Karpas-422 (cell line): ENCODE data around the gene GNAT3. TPM values are rescaled to one million over a fixed set of nuclear protein-coding genes. Genes with fewer than 3 reads are reported as not detected.

ENCODE experiments used
- DNase-seq: peaks from one replicate; pipeline ENCODE4 v3.0.0-alpha.2; 2015
- H2AFZ ChIP-seq: fragments of 200-600 bp; sonication (generic); 2 replicates; pipeline ENCODE4 v1.6.1; 2014; ENCODE audit warnings: antibody characterized with exemption, low read length, mixed read lengths
- H3K27ac ChIP-seq: fragments of 200-600 bp; sonication (generic); 2 replicates; pipeline ENCODE4 v1.5.1; 2014; ENCODE audit warnings: mild to moderate bottlenecking, low read length, moderate library complexity
- H3K27me3 ChIP-seq: fragments of 200-600 bp; sonication (generic); 2 replicates; pipeline ENCODE4 v1.6.1; 2014; ENCODE audit warnings: low read length, mixed read lengths
- H3K36me3 ChIP-seq: fragments of 200-600 bp; sonication (generic); 2 replicates; pipeline ENCODE4 v1.6.1; 2014; ENCODE audit warnings: low read length, mixed read lengths; ENCODE audit not compliant: insufficient read depth
- H3K4me1 ChIP-seq: fragments of 200-600 bp; sonication (generic); 2 replicates; pipeline ENCODE4 v1.6.1; 2014; ENCODE audit warnings: mild to moderate bottlenecking, low read length, mixed read lengths
- H3K4me2 ChIP-seq: fragments of 200-600 bp; sonication (generic); 2 replicates; pipeline ENCODE4 v1.6.1; 2014; ENCODE audit warnings: low read length, low read depth, mild to moderate bottlenecking; ENCODE audit not compliant: poor library complexity, severe bottlenecking
- H3K4me3 ChIP-seq: fragments of 200-600 bp; sonication (generic); 2 replicates; pipeline ENCODE4 v1.5.1; 2014; ENCODE audit warnings: mild to moderate bottlenecking, antibody characterized with exemption, low read length, mixed read lengths
- H3K79me2 ChIP-seq: fragments of 200-600 bp; sonication (generic); 2 replicates; pipeline ENCODE4 v1.6.1; 2014; ENCODE audit warnings: mild to moderate bottlenecking, low read length, mixed read lengths
- H3K9ac ChIP-seq: fragments of 200-600 bp; sonication (generic); 2 replicates; pipeline ENCODE4 v1.6.0; 2014; ENCODE audit warnings: low read length
- H3K9me2 ChIP-seq: fragments of 200-600 bp; sonication (generic), shearing (Covaris generic); replicated peaks from 2 replicates; pipeline ENCODE4 v1.6.0; 2014; ENCODE audit warnings: mild to moderate bottlenecking, low read length, moderate library complexity; ENCODE audit not compliant: insufficient read depth
- H3K9me3 ChIP-seq: fragments of 300-700, 200-600 bp; sonication (generic); 2 replicates; pipeline ENCODE4 v1.6.1; 2014; ENCODE audit warnings: low read length, mixed read lengths
- H4K20me1 ChIP-seq: fragments of 200-600 bp; sonication (generic); 2 replicates; pipeline ENCODE4 v1.6.1; 2014; ENCODE audit warnings: mild to moderate bottlenecking, antibody characterized with exemption, low read length, low read depth; ENCODE audit not compliant: insufficient read depth
- total RNA-seq: library from RNA; depleted of rRNA; stranded (reverse); fragments of >200 nt; shearing (Covaris generic); gene quantifications from 2 replicates; pipeline ENCODE4 v1.2.3, GENCODE V29; 2014; ENCODE audit warnings: low replicate concordance

GNAT3 gene
- total RNA-seq, 1 experiment from 2014 or later, result 0.26 TPM

GRCh38 chr7:80536426-80536825 lies 24.6 kb upstream of the GNAT3 start:
- Histone ChIP-seq H3K9me2 (no peaks in the 10 kb centered on the region), H3K27ac (no peak overlapping the region), H3K9me3 (peaks cover 12% of the 10 kb centered on the region; the same call in 1 of the 2 replicates), H3K4me3 (no peak overlapping the region), H3K4me1 (no peaks in the 10 kb centered on the region), H2AFZ (no peak overlapping the region), H3K79me2 (no peaks in the 10 kb centered on the region), H4K20me1 (no peaks in the 10 kb centered on the region), H3K27me3 (no peaks in the 10 kb centered on the region), H3K36me3 (no peaks in the 10 kb centered on the region), H3K4me2 (no peak overlapping the region), H3K9ac (no peak overlapping the region)
- DNase-seq, result no peak

DNA sequence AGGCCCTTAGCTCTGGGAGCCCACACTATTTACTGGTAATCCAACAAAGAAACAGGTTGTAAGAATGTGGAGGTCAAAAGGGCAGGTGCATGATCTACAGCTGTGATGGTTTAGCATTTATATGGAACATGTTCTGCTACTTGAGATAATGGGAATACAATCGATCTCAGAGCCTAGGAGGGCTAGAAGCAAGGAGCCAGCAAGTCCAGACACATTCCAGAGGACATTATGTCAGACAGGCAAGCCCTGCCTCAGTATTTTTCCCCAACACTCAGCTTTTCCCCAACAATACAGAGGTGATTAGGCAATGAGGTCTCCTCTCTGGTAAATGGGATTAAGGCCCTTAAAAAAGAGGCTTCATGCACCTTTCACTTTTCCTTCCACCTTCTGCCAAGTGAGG lies 21.4 kb upstream of the GNAT3 start:
- H2AFZ ChIP-seq, result no peak overlapping the region

GRCh38 chr7:80532153-80532552 lies 20.3 kb upstream of the GNAT3 start:
- no peak overlapping the region for H3K4me3 ChIP-seq
- H3K36me3 ChIP-seq, result no peaks in the 10 kb centered on the region
- H3K4me1 ChIP-seq, result no peaks in the 10 kb centered on the region
- H3K9ac ChIP-seq, result no peak overlapping the region
- no peak for DNase-seq
- peaks cover 9% of the 10 kb centered on the region for H3K9me3 ChIP-seq
- no peak overlapping the region for H3K4me2 ChIP-seq
- no peaks in the 10 kb centered on the region for H3K9me2 ChIP-seq
- no peaks in the 10 kb centered on the region for H3K79me2 ChIP-seq
- no peaks in the 10 kb centered on the region for H3K27me3 ChIP-seq
- H2AFZ ChIP-seq, result no peak overlapping the region
- no peaks in the 10 kb centered on the region for H4K20me1 ChIP-seq
- no peak overlapping the region for H3K27ac ChIP-seq

More for the DNA sequence above, 21.4 kb upstream of the GNAT3 start:
- H3K9me3 ChIP-seq, result peaks cover 11% of the 10 kb centered on the region; the same call in 1 of the 2 replicates
- H3K4me3 ChIP-seq, result no peak overlapping the region
- no peak for DNase-seq
- H3K79me2 ChIP-seq, result no peaks in the 10 kb centered on the region
- H3K36me3 ChIP-seq, result no peaks in the 10 kb centered on the region
- no peaks in the 10 kb centered on the region for H3K27me3 ChIP-seq
- H3K4me1 ChIP-seq, result no peaks in the 10 kb centered on the region
- no peak overlapping the region for H3K9ac ChIP-seq
- H3K27ac ChIP-seq, result no peak overlapping the region
- H3K9me2 ChIP-seq, result no peaks in the 10 kb centered on the region
- H4K20me1 ChIP-seq, result no peaks in the 10 kb centered on the region
- no peak overlapping the region for H3K4me2 ChIP-seq

DNA sequence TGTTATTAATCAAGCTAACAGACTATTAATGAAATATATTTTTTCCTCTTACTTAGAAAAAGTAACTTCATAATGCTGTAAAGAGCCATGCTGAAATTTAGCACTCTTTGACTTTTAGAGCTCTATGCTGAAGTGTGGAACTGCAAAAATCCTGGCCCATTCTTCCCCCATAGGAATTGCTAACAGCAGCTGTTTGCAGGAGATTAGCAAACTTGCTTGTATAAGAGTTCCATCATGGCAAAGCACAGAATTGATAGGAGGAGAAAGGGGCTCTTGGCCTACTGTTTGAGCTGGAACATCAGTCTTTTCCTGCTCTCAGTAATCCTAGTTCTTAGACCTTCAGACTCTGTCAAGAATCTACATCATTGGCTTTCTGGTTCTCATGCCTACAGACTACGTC lies 18.3 kb upstream of the GNAT3 start:
- Histone ChIP-seq H3K4me2 (no peak overlapping the region), H3K9ac (no peak overlapping the region), H3K27ac (no peak overlapping the region), H3K4me3 (no peak overlapping the region), H3K9me2 (no peaks in the 10 kb centered on the region), H3K4me1 (no peaks in the 10 kb centered on the region), H3K27me3 (no peaks in the 10 kb centered on the region), H2AFZ (no peak overlapping the region), H3K79me2 (no peaks in the 10 kb centered on the region), H3K9me3 (peaks cover 8% of the 10 kb centered on the region; the same call in 1 of the 2 replicates), H4K20me1 (no peaks in the 10 kb centered on the region), H3K36me3 (no peaks in the 10 kb centered on the region)
- DNase-seq, result no peak

DNA sequence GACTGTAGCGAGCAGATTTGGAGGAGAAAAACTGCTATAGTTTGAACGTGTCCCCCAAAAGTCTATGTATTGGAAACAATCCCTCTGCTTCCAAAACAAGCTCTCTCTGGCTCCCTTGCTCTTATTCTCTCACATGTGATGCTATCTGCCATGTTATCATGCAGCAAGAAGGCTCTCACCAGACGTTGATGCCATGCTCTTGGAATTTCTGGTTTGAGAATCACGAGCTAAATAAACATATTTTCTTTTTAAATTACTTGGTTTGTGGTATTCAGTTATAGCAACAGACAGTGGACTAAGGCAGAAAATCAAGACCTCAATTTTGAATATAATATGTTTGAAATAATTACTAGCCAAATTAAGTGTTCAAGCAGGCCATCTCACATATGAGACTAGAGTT lies 17.5 kb upstream of the GNAT3 start:
- H2AFZ ChIP-seq, result no peak overlapping the region
- H3K79me2 ChIP-seq, result no peaks in the 10 kb centered on the region
- no peaks in the 10 kb centered on the region for H4K20me1 ChIP-seq
- no peaks in the 10 kb centered on the region for H3K36me3 ChIP-seq
- H3K9ac ChIP-seq, result no peak overlapping the region
- no peaks in the 10 kb centered on the region for H3K9me2 ChIP-seq
- no peak overlapping the region for H3K4me3 ChIP-seq
- H3K4me2 ChIP-seq, result no peak overlapping the region
- H3K9me3 ChIP-seq, result peaks cover 10% of the 10 kb centered on the region; the same call in 1 of the 2 replicates
- no peaks in the 10 kb centered on the region for H3K27me3 ChIP-seq
- no peaks in the 10 kb centered on the region for H3K4me1 ChIP-seq
- no peak overlapping the region for H3K27ac ChIP-seq
- DNase-seq, result no peak

DNA sequence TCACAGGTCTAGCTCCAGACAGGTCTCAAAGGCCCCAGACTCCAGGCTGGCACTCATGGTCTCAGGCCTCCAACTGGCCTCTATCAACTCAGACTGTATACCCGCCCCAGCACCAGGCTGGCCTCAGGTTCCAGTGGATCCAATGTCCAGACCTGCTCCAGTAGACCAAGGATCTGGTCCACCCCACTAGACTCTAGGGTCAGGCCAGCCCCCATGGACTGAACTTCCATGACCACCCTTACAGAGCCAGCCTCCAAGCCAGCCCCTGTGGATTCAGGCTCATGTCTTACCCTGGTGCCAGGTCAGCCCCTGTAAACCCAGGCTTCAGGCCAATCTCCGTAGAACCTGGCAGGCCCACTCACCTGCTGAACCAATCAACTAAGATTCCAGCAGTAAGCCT lies 16.8 kb upstream of the GNAT3 start:
- no peaks in the 10 kb centered on the region for H3K4me1 ChIP-seq
- H4K20me1 ChIP-seq, result no peaks in the 10 kb centered on the region
- no peaks in the 10 kb centered on the region for H3K27me3 ChIP-seq
- no peak for DNase-seq
- H3K79me2 ChIP-seq, result no peaks in the 10 kb centered on the region
- peaks cover 10% of the 10 kb centered on the region; the same call in 1 of the 2 replicates for H3K9me3 ChIP-seq
- no peak overlapping the region for H3K27ac ChIP-seq
- H3K9me2 ChIP-seq, result no peaks in the 10 kb centered on the region
- no peak overlapping the region for H3K9ac ChIP-seq
- H3K4me2 ChIP-seq, result no peak overlapping the region
- no peak overlapping the region for H2AFZ ChIP-seq
- H3K36me3 ChIP-seq, result no peaks in the 10 kb centered on the region
- H3K4me3 ChIP-seq, result no peak overlapping the region

DNA sequence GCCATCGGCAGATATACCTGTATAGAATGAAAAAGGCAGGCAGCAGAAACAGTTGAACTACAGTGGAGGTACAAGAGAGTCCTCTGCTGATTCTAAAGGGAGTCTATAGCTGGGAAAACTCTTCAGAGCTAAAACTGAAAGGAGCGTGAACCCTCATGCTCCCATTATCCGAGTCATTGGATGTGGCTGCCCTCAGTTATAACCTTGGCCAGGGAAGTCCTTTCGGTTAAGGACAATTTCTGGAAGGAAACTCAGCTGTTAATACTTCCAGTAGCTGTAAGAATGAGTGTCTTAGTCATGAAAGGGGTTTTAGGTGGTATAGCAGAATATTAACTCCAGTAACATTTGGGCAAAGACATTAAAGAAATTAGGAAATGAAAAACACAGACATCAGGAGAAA lies 14.6 kb upstream of the GNAT3 start:
- Histone ChIP-seq H3K27ac (no peak overlapping the region), H3K4me3 (no peak overlapping the region), H3K4me2 (no peak overlapping the region)

GRCh38 chr7:80524693-80525092 lies 12.8 kb upstream of the GNAT3 start:
- no peaks in the 10 kb centered on the region for H3K36me3 ChIP-seq
- H3K4me2 ChIP-seq, result no peak overlapping the region
- no peak overlapping the region for H3K9ac ChIP-seq
- H3K4me3 ChIP-seq, result no peak overlapping the region
- no peak overlapping the region for H2AFZ ChIP-seq
- no peak for DNase-seq
- H3K27ac ChIP-seq, result no peak overlapping the region
- no peaks in the 10 kb centered on the region for H3K79me2 ChIP-seq
- no peaks in the 10 kb centered on the region for H3K9me2 ChIP-seq
- no peaks in the 10 kb centered on the region for H4K20me1 ChIP-seq
- H3K4me1 ChIP-seq, result no peaks in the 10 kb centered on the region
- no peaks in the 10 kb centered on the region for H3K27me3 ChIP-seq
- peaks cover 10% of the 10 kb centered on the region; the same call in 1 of the 2 replicates for H3K9me3 ChIP-seq

More for the DNA sequence above, 14.6 kb upstream of the GNAT3 start:
- peaks cover 10% of the 10 kb centered on the region; the same call in 1 of the 2 replicates for H3K9me3 ChIP-seq
- H3K79me2 ChIP-seq, result no peaks in the 10 kb centered on the region
- no peaks in the 10 kb centered on the region for H3K4me1 ChIP-seq
- no peak for DNase-seq
- H3K9ac ChIP-seq, result no peak overlapping the region
- H4K20me1 ChIP-seq, result no peaks in the 10 kb centered on the region
- H2AFZ ChIP-seq, result no peak overlapping the region
- no peaks in the 10 kb centered on the region for H3K27me3 ChIP-seq
- no peaks in the 10 kb centered on the region for H3K36me3 ChIP-seq
- no peaks in the 10 kb centered on the region for H3K9me2 ChIP-seq

DNA sequence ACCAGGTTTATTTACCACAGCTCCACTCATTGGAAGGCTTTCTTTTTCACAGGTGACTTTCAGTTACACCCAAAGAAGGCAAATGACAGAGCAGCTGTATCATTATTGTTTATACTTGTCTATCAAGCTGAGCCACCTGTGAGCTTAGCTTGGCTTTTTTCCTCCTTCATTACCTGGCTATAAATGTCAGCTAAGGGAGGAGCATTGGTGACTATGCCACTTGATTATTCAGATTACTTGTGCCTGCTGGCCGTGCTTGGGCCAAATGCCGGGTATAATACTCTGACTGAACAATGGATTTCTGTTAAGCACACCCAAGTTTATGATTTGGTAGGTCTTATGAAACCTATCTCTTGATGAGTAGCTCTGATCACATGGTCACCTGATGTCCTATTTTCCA lies 9.9 kb upstream of the GNAT3 start:
- Histone ChIP-seq H3K27me3 (no peaks in the 10 kb centered on the region), H4K20me1 (no peaks in the 10 kb centered on the region), H3K79me2 (no peaks in the 10 kb centered on the region), H3K9ac (no peak overlapping the region), H3K27ac (no peak overlapping the region), H3K36me3 (no peaks in the 10 kb centered on the region), H3K9me3 (peaks cover 7% of the 10 kb centered on the region; the same call in 1 of the 2 replicates), H3K4me1 (no peaks in the 10 kb centered on the region), H2AFZ (no peak overlapping the region), H3K4me2 (no peak overlapping the region), H3K9me2 (no peaks in the 10 kb centered on the region), H3K4me3 (no peak overlapping the region)
- no peak for DNase-seq
